ENCODE measurements around the gene MICALL1.

DNA sequence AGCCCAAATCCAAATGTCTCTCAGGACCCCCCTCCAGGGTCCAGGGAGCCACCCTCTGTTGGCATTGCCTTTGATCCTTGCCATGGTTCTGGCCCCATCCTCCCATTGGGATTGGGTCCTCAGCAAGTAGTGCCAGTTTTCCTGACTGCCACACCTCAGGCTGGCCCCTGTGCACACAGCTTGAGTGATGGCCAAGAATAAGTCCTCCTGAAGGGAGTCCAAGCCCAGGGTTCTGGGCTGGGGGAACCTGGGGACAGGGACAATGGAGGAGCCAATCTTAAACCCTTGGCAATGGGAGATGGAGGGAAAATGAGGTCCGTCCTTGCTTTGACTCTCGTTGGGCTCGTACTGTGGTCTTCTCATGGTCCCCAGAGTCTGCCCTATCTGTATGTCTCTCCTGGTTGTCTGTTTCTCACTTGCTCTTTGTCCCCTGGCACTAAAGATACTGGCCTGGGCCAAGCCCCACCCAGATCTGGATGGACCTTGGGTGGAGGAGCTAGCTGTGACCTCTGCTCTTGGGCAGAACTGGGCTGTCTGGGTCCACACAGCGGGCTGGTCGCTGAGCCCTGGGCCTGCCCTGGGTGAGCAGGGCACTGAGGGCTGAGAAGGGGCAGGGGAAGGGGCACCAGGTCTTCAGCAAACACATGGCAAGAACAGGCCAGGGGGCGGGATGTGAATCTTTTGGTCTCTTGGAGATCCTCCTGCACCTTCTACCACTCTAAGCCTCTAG is 75.3 kb downstream of the MICALL1 start:
- no peak for TF ChIP-seq CTCF (IDR thresholded peaks at IDR 0.05)
- TF ChIP-seq POLR2A (IDR thresholded peaks at IDR 0.05) = no peak

Data from esophagus squamous epithelium (tissue), 4 donors.